Neural progenitor cell (in vitro differentiated cells): Measurements from ENCODE around the gene ERICH6.

Experiments
- EZH2 ChIP-seq: fragments of 200-600 bp; sonication (generic); IDR thresholded peaks from 2 replicates; pipeline ENCODE4 v1.6.1; 2017; ENCODE audit warnings: antibody characterized with exemption, mild to moderate bottlenecking, moderate library complexity
- TF ChIP-seq, protein P1 (sequence below): fragments of 200-600 bp; sonication (generic); IDR thresholded peaks from 2 replicates; pipeline ENCODE4 v1.5.1; 2017; ENCODE audit warnings: antibody characterized with exemption, mild to moderate bottlenecking

DNA sequence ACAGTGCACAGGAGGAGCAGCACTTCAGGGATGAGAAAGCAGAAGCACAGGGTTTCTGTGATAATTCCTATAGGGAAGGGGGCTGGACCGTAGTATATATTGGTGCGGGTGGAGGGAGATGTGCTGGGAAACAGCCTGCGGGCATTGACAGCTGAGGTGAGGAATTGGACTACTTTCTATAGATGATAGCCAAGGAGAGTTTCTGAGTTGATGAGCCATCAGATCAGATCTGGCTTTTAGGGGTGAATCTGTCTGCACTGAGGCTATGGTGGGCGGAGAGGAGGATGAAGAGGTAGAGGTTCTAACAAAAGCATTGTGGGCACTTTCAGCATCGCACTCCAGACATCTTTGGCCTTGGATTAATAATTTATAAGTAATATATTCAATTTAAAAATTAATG lies 67.5 kb downstream of the ERICH6 start:
- TF ChIP-seq, protein P1, sequence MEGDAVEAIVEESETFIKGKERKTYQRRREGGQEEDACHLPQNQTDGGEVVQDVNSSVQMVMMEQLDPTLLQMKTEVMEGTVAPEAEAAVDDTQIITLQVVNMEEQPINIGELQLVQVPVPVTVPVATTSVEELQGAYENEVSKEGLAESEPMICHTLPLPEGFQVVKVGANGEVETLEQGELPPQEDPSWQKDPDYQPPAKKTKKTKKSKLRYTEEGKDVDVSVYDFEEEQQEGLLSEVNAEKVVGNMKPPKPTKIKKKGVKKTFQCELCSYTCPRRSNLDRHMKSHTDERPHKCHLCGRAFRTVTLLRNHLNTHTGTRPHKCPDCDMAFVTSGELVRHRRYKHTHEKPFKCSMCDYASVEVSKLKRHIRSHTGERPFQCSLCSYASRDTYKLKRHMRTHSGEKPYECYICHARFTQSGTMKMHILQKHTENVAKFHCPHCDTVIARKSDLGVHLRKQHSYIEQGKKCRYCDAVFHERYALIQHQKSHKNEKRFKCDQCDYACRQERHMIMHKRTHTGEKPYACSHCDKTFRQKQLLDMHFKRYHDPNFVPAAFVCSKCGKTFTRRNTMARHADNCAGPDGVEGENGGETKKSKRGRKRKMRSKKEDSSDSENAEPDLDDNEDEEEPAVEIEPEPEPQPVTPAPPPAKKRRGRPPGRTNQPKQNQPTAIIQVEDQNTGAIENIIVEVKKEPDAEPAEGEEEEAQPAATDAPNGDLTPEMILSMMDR = no peak
- no peak for TF ChIP-seq EZH2
